Parathyroid adenoma (tissue), 2 donors: ENCODE results near the gene SYNRG.

Source experiments
- H2AFZ ChIP-seq: fragments of 300-600 bp; sonication (generic); one replicate; pipeline ENCODE4 v1.7.0; 2017; ENCODE audit warnings: antibody characterized with exemption, mild to moderate bottlenecking
- H3K27ac ChIP-seq: fragments of 300-600 bp; sonication (generic); one replicate; pipeline ENCODE4 v1.7.0; 2017
- H3K27me3 ChIP-seq: fragments of 300-600 bp; sonication (generic); one replicate; pipeline ENCODE4 v1.7.0; 2017; ENCODE audit warnings: low read length; ENCODE audit not compliant: control insufficient read depth, insufficient read depth
- H3K36me3 ChIP-seq: fragments of 300-600 bp; sonication (generic); one replicate; pipeline ENCODE4 v1.7.0; 2017; ENCODE audit warnings: low read length; ENCODE audit not compliant: control insufficient read depth, insufficient read depth
- H3K4me1 ChIP-seq: fragments of 300-600 bp; sonication (generic); one replicate; pipeline ENCODE4 v1.7.0; 2017; ENCODE audit warnings: control low read depth
- H3K4me2 ChIP-seq: fragments of 300-600 bp; sonication (generic); one replicate; pipeline ENCODE4 v1.7.0; 2017; ENCODE audit warnings: low read length
- H3K4me3 ChIP-seq: fragments of 300-600 bp; sonication (generic); one replicate; pipeline ENCODE4 v1.7.0; 2017; ENCODE audit warnings: low read depth, low read length
- H3K79me2 ChIP-seq: fragments of 300-600 bp; sonication (generic); one replicate; pipeline ENCODE4 v1.7.0; 2017; ENCODE audit warnings: control low read depth
- H3K9ac ChIP-seq: fragments of 300-600 bp; sonication (generic); one replicate; pipeline ENCODE4 v1.7.0; 2017; ENCODE audit warnings: mild to moderate bottlenecking
- H3K9me3 ChIP-seq: fragments of 300-600 bp; sonication (generic); one replicate; pipeline ENCODE4 v1.7.0; 2017; ENCODE audit warnings: low read length; ENCODE audit not compliant: control insufficient read depth
- CTCF ChIP-seq: fragments of 300-600 bp; sonication (generic); IDR thresholded peaks from one replicate; pipeline ENCODE4 v1.7.0; 2017; ENCODE audit warnings: antibody characterized with exemption, mild to moderate bottlenecking
- donor health status: primary hyperparathyroidism.

Gene SYNRG

GRCh38 chr17:37490638-37491614 lies 118.3 kb downstream of the SYNRG start:
- H3K79me2 ChIP-seq = no peaks in the 10 kb centered on the region
- H2AFZ ChIP-seq = peak overlapping the region; percentile 79
- TF ChIP-seq CTCF = no peak
- H3K4me1 ChIP-seq = peaks cover 8% of the 10 kb centered on the region
- peak overlapping the region; percentile 61 for H3K4me2 ChIP-seq
- peak overlapping the region; percentile 55 for H3K27ac ChIP-seq
- no peak overlapping the region for H3K9ac ChIP-seq
- H3K4me3 ChIP-seq = peak overlapping the region; percentile 49
- no peaks in the 10 kb centered on the region for H3K36me3 ChIP-seq
- no peaks in the 10 kb centered on the region for H3K9me3 ChIP-seq
- no peaks in the 10 kb centered on the region for H3K27me3 ChIP-seq

- Histone ChIP-seq H3K4me3 (peak overlapping the region; percentile 49), H3K4me1 (peaks cover 8% of the 10 kb centered on the region), H3K9ac (no peak overlapping the region), H3K9me3 (no peaks in the 10 kb centered on the region), H3K4me2 (peak overlapping the region; percentile 61), H2AFZ (peak overlapping the region; percentile 79), H3K36me3 (no peaks in the 10 kb centered on the region), H3K27me3 (no peaks in the 10 kb centered on the region), H3K27ac (peak overlapping the region; percentile 55), H3K79me2 (no peaks in the 10 kb centered on the region)
- no peak for TF ChIP-seq CTCF
Measured at GRCh38 chr17:37490022-37490587, 119.1 kb downstream of the SYNRG start.

DNA sequence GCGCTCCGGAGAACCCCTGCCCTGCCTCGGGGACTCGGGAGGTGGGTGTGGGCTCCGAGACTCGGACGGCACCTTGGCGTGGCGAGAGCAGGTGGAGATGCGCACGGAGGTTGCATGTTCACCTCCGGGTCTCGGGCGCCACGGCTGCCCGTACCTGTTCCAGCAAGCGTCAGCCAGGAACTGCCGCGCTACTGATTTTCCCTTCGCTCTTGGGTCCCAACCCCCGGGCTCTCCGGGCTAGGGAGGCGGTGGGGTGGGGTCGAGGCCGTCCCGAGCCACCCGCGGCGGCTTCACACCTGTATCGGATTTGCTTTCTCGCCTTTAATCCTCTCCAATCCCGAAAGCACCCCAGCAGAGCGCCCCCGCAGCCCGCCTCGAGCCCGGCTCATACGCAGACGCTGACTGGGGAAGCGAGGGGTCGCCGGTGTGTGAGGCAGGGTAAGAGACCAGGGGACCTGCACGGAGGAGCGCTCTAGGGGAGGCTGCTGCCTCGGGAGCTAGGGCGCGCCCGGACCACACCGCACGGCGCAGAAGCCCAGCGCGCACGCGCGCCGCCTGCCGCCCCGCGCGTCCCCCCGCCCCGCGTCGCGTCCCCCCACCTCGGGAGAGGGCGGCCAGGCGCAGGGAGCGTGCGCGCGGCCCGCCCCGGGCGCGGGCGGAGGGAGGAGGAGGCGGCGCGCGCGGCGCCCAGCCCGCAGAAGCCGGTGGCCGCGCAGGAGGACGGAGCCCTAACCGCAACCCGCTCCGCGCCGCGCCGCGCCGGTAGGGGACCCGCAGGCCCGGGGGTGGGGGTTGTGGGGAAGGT lies 119.8 kb downstream of the SYNRG start, which contains the start of gene DUSP14:
Gene DUSP14, plus strand, starts transcription at position 695 of the 805 bp plus-strand sequence. CDS start 22,382 bp downstream, outside the sequence.
- Histone ChIP-seq H3K4me3 (peak within 1 kb of the TSS; percentile 75), H3K79me2 (no peaks in the 10 kb centered on the region), H3K9me3 (no peaks in the 10 kb centered on the region), H3K9ac (peak within 1 kb of the TSS; percentile 63), H3K36me3 (no peaks in the 10 kb centered on the region), H3K4me2 (peak within 1 kb of the TSS; percentile 96), H3K27ac (peak within 1 kb of the TSS; percentile 91), H3K27me3 (no peaks in the 10 kb centered on the region), H2AFZ (peak within 1 kb of the TSS; percentile 98), H3K4me1 (peaks cover 8% of the 10 kb centered on the region)
- no peak for TF ChIP-seq CTCF

GRCh38 chr17:37488607-37489196 lies 120.5 kb downstream of the SYNRG start:
- no peak for TF ChIP-seq CTCF
- no peaks in the 10 kb centered on the region for H3K9me3 ChIP-seq
- H3K4me1 ChIP-seq = peaks cover 8% of the 10 kb centered on the region
- H3K9ac ChIP-seq = no peak overlapping the region
- H2AFZ ChIP-seq = peak overlapping the region; percentile 98
- H3K4me3 ChIP-seq = peak overlapping the region; percentile 75
- no peaks in the 10 kb centered on the region for H3K27me3 ChIP-seq
- H3K4me2 ChIP-seq = peak overlapping the region; percentile 96
- H3K27ac ChIP-seq = peak overlapping the region; percentile 91
- no peaks in the 10 kb centered on the region for H3K79me2 ChIP-seq
- no peaks in the 10 kb centered on the region for H3K36me3 ChIP-seq
